Measurements from ENCODE around the gene LRP2.

LRP2 gene

DNA sequence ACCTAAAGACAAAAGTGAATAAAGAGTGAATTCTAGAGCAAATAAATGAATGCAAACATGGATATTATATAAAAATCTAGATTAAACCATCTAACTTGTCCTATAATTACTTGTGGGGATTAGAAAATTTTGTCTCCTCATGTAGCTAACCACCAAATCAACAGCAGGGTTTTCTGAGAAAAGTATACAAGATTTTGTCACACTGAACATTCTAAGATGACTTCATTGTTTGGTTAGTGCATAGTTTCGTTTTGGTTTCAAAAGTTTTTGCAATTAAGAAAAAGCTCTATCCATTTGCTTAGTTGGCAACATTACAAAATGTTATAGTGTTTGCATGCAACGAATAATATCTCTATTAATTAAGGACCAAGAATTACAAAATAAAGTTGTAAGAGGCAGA, 125.0 kb downstream of the LRP2 start:
- H3K27me3 ChIP-seq (replicated peaks; ENCODE audit: control insufficient read depth, insufficient read depth, low read length): no peaks in the 10 kb centered on the region
- no peak for DNase-seq (ENCODE audit: extremely low read depth, insufficient read length)
- TF ChIP-seq, protein P1, sequence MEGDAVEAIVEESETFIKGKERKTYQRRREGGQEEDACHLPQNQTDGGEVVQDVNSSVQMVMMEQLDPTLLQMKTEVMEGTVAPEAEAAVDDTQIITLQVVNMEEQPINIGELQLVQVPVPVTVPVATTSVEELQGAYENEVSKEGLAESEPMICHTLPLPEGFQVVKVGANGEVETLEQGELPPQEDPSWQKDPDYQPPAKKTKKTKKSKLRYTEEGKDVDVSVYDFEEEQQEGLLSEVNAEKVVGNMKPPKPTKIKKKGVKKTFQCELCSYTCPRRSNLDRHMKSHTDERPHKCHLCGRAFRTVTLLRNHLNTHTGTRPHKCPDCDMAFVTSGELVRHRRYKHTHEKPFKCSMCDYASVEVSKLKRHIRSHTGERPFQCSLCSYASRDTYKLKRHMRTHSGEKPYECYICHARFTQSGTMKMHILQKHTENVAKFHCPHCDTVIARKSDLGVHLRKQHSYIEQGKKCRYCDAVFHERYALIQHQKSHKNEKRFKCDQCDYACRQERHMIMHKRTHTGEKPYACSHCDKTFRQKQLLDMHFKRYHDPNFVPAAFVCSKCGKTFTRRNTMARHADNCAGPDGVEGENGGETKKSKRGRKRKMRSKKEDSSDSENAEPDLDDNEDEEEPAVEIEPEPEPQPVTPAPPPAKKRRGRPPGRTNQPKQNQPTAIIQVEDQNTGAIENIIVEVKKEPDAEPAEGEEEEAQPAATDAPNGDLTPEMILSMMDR (IDR thresholded peaks at IDR 0.05; ENCODE audit: insufficient read depth, low read length, poor library complexity, severe bottlenecking): no peak
- H3K4me3 ChIP-seq (replicated peaks; ENCODE audit: low read depth, low read length): no peak overlapping the region
- no peaks in the 10 kb centered on the region for H3K36me3 ChIP-seq (ENCODE audit: control insufficient read depth, insufficient read depth, low read length)

DNA sequence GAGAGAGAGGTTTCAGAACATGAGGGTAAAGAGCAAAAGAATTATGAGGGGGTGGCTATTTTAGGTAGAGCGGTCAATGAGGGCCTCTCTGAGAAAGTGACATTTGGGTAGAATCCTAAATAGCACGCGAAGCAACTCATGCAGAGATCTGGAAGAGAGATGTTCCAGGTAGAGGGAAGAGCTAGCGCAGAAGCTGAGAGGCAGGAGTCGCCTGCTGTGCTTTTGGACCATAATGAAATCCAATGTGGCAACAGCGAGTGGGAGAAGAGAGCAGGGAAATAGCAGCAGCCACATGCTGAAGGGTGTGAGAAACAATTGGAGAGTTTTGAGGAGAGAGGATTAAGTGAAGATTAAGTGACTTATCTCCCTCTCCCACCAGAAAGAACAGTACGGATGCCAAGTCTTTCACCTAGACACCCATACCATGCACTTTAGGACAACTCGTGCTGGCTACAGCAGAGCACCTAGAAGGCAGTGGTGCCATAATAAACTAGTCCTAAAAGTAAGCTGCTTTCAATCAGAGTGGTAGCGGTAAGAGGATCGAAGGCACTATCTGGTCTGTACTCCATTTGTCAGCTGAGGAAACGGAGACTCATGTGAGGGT, 129.7 kb downstream of the LRP2 start:
- TF ChIP-seq, protein P1 (IDR thresholded peaks at IDR 0.05; ENCODE audit: insufficient read depth, low read length, poor library complexity, severe bottlenecking): no peak
- no peaks in the 10 kb centered on the region; the same call in 1 of the 2 replicates for H3K27me3 ChIP-seq (replicated peaks; ENCODE audit: control insufficient read depth, insufficient read depth, low read length)
- no peak overlapping the region for H3K4me3 ChIP-seq (replicated peaks; ENCODE audit: low read depth, low read length)
- H3K36me3 ChIP-seq (ENCODE audit: control insufficient read depth, insufficient read depth, low read length): no peaks in the 10 kb centered on the region
- DNase-seq (ENCODE audit: extremely low read depth, insufficient read length): no peak

DNA sequence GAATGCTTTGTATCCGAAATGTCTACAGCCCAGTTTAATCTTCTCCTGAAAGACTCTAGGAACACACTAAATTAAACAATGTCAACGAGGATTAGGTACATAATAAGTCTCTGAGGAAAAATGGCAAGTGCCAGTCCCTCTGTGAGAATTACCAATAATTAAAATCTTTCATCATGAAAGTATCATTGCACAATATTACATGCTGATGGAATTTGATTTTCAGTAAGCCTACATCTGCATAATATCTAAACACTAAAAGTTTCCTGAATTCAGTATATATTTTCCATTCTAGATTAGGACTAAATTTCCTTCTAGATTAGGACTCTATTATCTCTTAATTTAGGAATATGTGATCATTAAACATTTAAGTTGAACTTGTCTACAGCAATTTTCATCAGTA, 132.1 kb downstream of the LRP2 start:
- TF ChIP-seq, protein P1 (IDR thresholded peaks at IDR 0.05; ENCODE audit: insufficient read depth, low read length, poor library complexity, severe bottlenecking): no peak
- Histone ChIP-seq H3K4me3 (replicated peaks; ENCODE audit: low read depth, low read length) (no peak overlapping the region), H3K27me3 (replicated peaks; ENCODE audit: control insufficient read depth, insufficient read depth, low read length) (no peaks in the 10 kb centered on the region; the same call in 1 of the 2 replicates), H3K36me3 (ENCODE audit: control insufficient read depth, insufficient read depth, low read length) (no peaks in the 10 kb centered on the region)
- DNase-seq (ENCODE audit: extremely low read depth, insufficient read length): no peak

DNA sequence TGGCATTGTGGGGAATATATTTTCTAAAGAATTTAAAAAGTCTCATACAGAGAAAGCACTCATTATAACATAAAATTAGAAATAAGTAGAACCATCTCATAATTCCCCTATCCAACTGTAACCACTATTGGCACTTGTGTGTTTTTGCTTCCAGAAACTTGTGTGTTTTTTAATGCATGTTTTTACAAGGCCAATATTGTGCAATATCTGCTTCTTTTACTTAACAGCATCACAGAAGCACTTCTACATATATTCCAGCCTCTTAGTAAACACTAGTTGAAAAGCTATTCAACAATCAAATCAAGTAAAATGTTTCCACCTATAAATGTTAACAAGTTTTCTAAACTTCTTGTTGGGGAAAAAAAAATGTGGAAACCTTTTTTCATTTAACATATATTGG, 132.7 kb downstream of the LRP2 start:
- Histone ChIP-seq H3K4me3 (replicated peaks; ENCODE audit: low read depth, low read length) (no peak overlapping the region), H3K27me3 (replicated peaks; ENCODE audit: control insufficient read depth, insufficient read depth, low read length) (no peaks in the 10 kb centered on the region; the same call in 1 of the 2 replicates), H3K36me3 (ENCODE audit: control insufficient read depth, insufficient read depth, low read length) (no peaks in the 10 kb centered on the region)
- no peak for DNase-seq (ENCODE audit: extremely low read depth, insufficient read length)
- TF ChIP-seq, protein P1 (IDR thresholded peaks at IDR 0.05; ENCODE audit: insufficient read depth, low read length, poor library complexity, severe bottlenecking): no peak

DNA sequence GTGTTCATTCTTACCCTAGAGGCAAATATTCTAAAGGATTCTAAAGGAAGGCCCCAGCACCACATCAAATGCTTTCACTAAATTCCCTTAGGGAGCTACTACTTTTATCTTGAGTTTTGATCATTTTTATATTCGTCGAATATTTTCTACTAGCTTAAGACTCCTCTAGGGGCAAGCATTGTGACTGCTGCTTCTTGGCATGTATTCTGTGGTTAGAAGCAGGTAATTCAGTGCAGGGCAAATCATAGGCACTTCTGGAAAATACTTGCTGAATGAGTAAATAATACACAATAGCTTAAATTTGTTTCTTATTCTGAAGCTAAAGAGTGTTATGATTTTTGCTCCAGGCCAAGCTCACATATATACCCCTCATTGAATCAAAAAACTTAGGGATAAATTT, 136.4 kb downstream of the LRP2 start:
- no peaks in the 10 kb centered on the region; the same call in 1 of the 2 replicates for H3K27me3 ChIP-seq (replicated peaks; ENCODE audit: control insufficient read depth, insufficient read depth, low read length)
- no peak for DNase-seq (ENCODE audit: extremely low read depth, insufficient read length)
- TF ChIP-seq, protein P1 (IDR thresholded peaks at IDR 0.05; ENCODE audit: insufficient read depth, low read length, poor library complexity, severe bottlenecking): no peak
- no peaks in the 10 kb centered on the region for H3K36me3 ChIP-seq (ENCODE audit: control insufficient read depth, insufficient read depth, low read length)
- no peak overlapping the region for H3K4me3 ChIP-seq (replicated peaks; ENCODE audit: low read depth, low read length)

Measured in GM06990 (cell line).